PC-3 (cell line): ENCODE results near the gene DLX5.

Experiments used
- EZH2 ChIP-seq: fragments of 300-600 bp; sonication (generic); IDR thresholded peaks from one replicate; pipeline ENCODE4 v1.6.1; 2017; ENCODE audit warnings: antibody characterized with exemption, mild to moderate bottlenecking, low read length; ENCODE audit not compliant: unreplicated experiment
- TF ChIP-seq, protein P1 (sequence below): fragments of 300-600 bp; sonication (generic); conservative IDR thresholded peaks from 2 replicates; pipeline ENCODE4 v1.5.1; 2017; ENCODE audit warnings: antibody characterized with exemption, low read depth, mild to moderate bottlenecking, low read length

GRCh38 chr7:96991546-96992191, 33.0 kb downstream of the DLX5 start:
- TF ChIP-seq EZH2, result no peak
- TF ChIP-seq, protein P1, sequence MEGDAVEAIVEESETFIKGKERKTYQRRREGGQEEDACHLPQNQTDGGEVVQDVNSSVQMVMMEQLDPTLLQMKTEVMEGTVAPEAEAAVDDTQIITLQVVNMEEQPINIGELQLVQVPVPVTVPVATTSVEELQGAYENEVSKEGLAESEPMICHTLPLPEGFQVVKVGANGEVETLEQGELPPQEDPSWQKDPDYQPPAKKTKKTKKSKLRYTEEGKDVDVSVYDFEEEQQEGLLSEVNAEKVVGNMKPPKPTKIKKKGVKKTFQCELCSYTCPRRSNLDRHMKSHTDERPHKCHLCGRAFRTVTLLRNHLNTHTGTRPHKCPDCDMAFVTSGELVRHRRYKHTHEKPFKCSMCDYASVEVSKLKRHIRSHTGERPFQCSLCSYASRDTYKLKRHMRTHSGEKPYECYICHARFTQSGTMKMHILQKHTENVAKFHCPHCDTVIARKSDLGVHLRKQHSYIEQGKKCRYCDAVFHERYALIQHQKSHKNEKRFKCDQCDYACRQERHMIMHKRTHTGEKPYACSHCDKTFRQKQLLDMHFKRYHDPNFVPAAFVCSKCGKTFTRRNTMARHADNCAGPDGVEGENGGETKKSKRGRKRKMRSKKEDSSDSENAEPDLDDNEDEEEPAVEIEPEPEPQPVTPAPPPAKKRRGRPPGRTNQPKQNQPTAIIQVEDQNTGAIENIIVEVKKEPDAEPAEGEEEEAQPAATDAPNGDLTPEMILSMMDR, result no peak
